Upper lobe of left lung (tissue), 6 donors: ENCODE measurements around the gene PRR29. TPM values are rescaled to one million over a fixed set of nuclear protein-coding genes. Genes with fewer than 3 reads are reported as not detected.

Source experiments
- ATAC-seq, 2 donors: fragments of 200-7000 bp; cut with Tn5 transposase; one replicate each; pipeline ENCODE4 v1.9.1; 2022; ENCODE audit warnings: mild to moderate bottlenecking in 2 of 2, moderate library complexity in 2 of 2; ENCODE audit not compliant: low FRiP score in 2 of 2
- DNase-seq, 2 donors: peaks; one replicate each; pipeline ENCODE4 v3.0.0-alpha.2; 2019 to 2020
- H3K27ac ChIP-seq, 4 donors: fragments of 200-600 bp; sonication (generic); one replicate each; pipeline ENCODE4 v1.5.1; 2016 to 2019
- H3K27me3 ChIP-seq, 4 donors: fragments of 200-600 bp; sonication (generic); one replicate each; pipeline ENCODE4 v1.5.1; 2017 to 2019
- H3K36me3 ChIP-seq, 4 donors: fragments of 200-600 bp; sonication (generic); one replicate each; pipeline ENCODE4 v1.5.1; 2016 to 2019
- H3K4me1 ChIP-seq, 4 donors: fragments of 200-600 bp; sonication (generic); one replicate each; pipeline ENCODE4 v1.5.1; 2018 to 2019
- H3K4me3 ChIP-seq, 4 donors: fragments of 200-600 bp; sonication (generic); one replicate each; pipeline ENCODE4 v1.5.1; 2017 to 2019; ENCODE audit warnings: mild to moderate bottlenecking in 2 of 4, moderate library complexity in 1 of 4
- H3K9me3 ChIP-seq, 4 donors: fragments of 200-600 bp; sonication (generic); one replicate each; pipeline ENCODE4 v1.5.1; 2018 to 2019
- EP300 ChIP-seq, 4 donors: sonication (generic); formaldehyde crosslinking; IDR thresholded peaks; one replicate each; pipeline ENCODE4 v1.5.1; 2017; ENCODE audit warnings: antibody characterized with exemption in 4 of 4, control low read depth in 2 of 4
- POLR2A ChIP-seq, 4 donors: fragments of 450-650 bp; IDR thresholded peaks; one replicate each; pipeline ENCODE4 v1.5.1; 2016 to 2017; ENCODE audit warnings: antibody characterized with exemption in 4 of 4, mild to moderate bottlenecking in 2 of 4
- POLR2AphosphoS5 ChIP-seq, 2 donors: sonication (generic); formaldehyde crosslinking; IDR thresholded peaks; one replicate each; pipeline ENCODE4 v1.5.1; 2017; ENCODE audit warnings: antibody characterized with exemption in 2 of 2
- WGBS, 2 donors: methylation state at CpG; one replicate each; pipeline ENCODE4 v1.1.5; 2017 to 2018; 5-methylcytosine and 5-hydroxymethylcytosine counted together
- total RNA-seq, 6 donors: library from RNA; depleted of rRNA in 4 of 6; stranded (reverse); fragments of >200 nt in 4 of 6; gene quantifications; one replicate each; pipeline versions ENCODE4 v1.1.0 to v1.2.1, GENCODE V29; 2016 to 2021
- TF ChIP-seq, protein P1 (sequence below), 6 experiments: fragments of 450-650 bp in 4 of 6; fragments of 200-600 bp in 2 of 6; sonication (generic) in 2 of 6; IDR thresholded peaks; one replicate each; pipeline ENCODE4 v1.5.1; 2016 to 2019; ENCODE audit warnings: antibody characterized with exemption in 6 of 6
- donor health status: DM: no; HTN: no; CAD: no; lungs with moderate emphysema.
- donor health status: DM: no; HTN: yes; CAD: no; lungs with severe emphysema.

PRR29 gene
- total RNA-seq, 6 donors from 2014 or later, result 0.97 to 30.1 (median 12.1) TPM

DNA sequence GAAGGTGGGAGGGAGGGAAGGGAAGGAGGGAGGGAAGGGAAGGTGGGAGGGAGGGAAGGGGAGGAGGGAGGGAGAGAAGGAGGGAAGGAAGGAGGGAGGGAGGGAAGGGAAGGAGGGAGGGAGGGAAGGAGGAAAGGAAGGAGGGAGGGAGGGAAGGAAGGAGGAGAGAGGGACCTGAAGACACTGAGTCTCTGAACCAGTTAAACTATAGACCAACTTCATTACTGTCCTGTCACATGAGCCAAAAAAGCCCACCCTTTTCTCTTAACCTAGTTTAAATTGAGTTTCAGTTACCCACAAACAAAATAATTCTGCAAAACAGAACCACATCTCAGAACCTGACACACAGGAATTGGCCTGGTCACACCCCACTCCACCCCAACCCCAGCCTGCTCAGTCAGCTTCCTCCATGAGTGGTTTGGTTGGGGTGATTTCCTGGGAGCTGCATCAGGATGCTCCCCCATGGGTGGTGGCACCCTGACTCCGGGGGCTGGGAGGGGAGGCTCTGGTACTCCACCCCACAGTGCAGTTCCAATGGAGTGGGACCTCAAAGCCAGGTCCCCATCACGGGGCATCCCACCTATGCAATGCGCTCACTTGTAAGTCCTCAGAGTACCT lies 4.7 kb upstream of the PRR29 start:
- no peak overlapping the region for H3K4me3 ChIP-seq
- TF ChIP-seq, protein P1, sequence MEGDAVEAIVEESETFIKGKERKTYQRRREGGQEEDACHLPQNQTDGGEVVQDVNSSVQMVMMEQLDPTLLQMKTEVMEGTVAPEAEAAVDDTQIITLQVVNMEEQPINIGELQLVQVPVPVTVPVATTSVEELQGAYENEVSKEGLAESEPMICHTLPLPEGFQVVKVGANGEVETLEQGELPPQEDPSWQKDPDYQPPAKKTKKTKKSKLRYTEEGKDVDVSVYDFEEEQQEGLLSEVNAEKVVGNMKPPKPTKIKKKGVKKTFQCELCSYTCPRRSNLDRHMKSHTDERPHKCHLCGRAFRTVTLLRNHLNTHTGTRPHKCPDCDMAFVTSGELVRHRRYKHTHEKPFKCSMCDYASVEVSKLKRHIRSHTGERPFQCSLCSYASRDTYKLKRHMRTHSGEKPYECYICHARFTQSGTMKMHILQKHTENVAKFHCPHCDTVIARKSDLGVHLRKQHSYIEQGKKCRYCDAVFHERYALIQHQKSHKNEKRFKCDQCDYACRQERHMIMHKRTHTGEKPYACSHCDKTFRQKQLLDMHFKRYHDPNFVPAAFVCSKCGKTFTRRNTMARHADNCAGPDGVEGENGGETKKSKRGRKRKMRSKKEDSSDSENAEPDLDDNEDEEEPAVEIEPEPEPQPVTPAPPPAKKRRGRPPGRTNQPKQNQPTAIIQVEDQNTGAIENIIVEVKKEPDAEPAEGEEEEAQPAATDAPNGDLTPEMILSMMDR (IDR thresholded peaks at IDR 0.05), result no peak
- TF ChIP-seq POLR2A (IDR thresholded peaks at IDR 0.05) (no peak), EP300 (IDR thresholded peaks at IDR 0.05) (no peak), POLR2AphosphoS5 (IDR thresholded peaks at IDR 0.05) (no peak)
- 75 to 100% methylated on average over 1 to 3 of the region's 3 CpGs for WGBS, 2 donors
- no peak overlapping the region for H3K27ac ChIP-seq
- ATAC-seq (no peak), DNase-seq (no peak)
- no peaks in the 10 kb centered on the region for H3K9me3 ChIP-seq
- peaks cover 20 to 25% (median 23%) of the 10 kb centered on the region in 4 donors for H3K4me1 ChIP-seq
- H3K36me3 ChIP-seq, result no peaks in the 10 kb centered on the region
- no peaks in the 10 kb centered on the region for H3K27me3 ChIP-seq

DNA sequence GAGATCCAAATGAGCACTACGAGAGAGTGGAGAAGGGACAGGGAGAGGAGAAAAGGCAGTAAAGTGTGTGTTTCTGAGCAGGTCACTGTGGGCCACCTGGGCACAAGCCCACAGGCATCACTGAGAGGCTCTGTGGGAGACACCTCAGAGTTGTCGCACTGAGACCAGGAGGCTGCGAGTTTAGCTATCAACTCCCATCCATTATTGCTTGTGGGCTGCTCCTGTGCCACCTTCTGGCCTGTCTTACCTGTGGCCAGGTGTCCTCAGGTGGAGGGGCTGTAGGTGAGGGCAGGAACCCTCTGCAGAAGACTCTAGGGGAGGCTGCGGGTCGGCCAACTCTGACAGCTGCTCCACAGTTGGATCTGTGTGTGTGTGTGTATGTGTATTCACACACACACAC lies 2.5 kb upstream of the PRR29 start:
- Histone ChIP-seq H3K36me3 (no peaks in the 10 kb centered on the region), H3K4me1 (peaks cover 20 to 34% (median 21%) of the 10 kb centered on the region in 4 donors), H3K27ac (no peak overlapping the region), H3K27me3 (no peaks in the 10 kb centered on the region), H3K9me3 (no peaks in the 10 kb centered on the region), H3K4me3 (no peak overlapping the region)
- no peak for ATAC-seq
- TF ChIP-seq EP300 (IDR thresholded peaks at IDR 0.05), result no peak
- TF ChIP-seq, protein P1 (IDR thresholded peaks at IDR 0.05), result no peak
- no peak for TF ChIP-seq POLR2AphosphoS5 (IDR thresholded peaks at IDR 0.05)
- no peak for TF ChIP-seq POLR2A (IDR thresholded peaks at IDR 0.05)
- peak in 1 of 2 donors; percentile 18 for DNase-seq
- 90 to 93% methylated on average over 5 of the region's 5 CpGs for WGBS, 2 donors

DNA sequence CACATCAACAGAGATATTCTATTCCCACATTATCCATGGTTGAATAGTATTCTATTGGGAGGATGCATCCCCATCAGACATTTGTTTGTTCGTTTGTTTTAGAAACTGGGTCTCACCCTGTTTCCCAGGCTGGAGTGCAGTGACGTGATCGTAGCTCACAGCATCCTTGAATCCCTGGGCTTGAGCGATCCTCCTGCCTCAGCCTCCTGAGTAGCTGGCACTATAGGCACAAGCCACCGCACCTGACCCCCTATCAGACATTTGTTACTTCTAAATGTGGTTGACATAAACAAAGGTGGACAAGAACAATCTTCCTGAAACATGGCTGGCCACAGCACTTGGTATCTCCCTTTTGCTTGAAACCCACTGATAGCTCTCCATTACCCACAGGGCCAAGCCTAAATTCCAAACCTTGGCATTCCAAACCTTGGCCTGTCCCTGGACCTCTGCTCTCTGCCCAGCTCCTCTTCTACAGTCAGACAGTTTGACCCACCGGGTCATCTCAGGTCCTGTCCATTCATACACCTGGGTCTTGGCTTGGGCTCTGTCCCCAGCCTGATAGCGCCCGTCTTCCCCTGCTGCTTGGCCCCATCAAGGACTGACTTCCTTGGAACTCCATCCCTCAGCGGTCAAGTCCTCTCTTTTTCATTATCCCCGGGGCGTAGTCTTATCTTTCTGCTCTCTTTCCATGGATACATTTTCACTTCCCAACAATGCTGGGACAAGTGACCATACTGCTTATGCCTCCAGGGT lies 1.5 kb upstream of the PRR29 start:
- Histone ChIP-seq H3K27ac (no peak overlapping the region), H3K4me1 (peaks cover 22 to 41% (median 28%) of the 10 kb centered on the region in 4 donors), H3K36me3 (no peaks in the 10 kb centered on the region), H3K4me3 (no peak overlapping the region), H3K27me3 (no peaks in the 10 kb centered on the region), H3K9me3 (no peaks in the 10 kb centered on the region)
- TF ChIP-seq, protein P1 (IDR thresholded peaks at IDR 0.05), result no peak
- TF ChIP-seq POLR2AphosphoS5 (IDR thresholded peaks at IDR 0.05) (no peak), EP300 (IDR thresholded peaks at IDR 0.05) (no peak), POLR2A (IDR thresholded peaks at IDR 0.05) (no peak)
- DNase-seq, result peak in 1 of 2 donors; percentile 16
- 90 to 95% methylated on average over 11 of the region's 11 CpGs for WGBS, 2 donors
- ATAC-seq, result no peak

DNA sequence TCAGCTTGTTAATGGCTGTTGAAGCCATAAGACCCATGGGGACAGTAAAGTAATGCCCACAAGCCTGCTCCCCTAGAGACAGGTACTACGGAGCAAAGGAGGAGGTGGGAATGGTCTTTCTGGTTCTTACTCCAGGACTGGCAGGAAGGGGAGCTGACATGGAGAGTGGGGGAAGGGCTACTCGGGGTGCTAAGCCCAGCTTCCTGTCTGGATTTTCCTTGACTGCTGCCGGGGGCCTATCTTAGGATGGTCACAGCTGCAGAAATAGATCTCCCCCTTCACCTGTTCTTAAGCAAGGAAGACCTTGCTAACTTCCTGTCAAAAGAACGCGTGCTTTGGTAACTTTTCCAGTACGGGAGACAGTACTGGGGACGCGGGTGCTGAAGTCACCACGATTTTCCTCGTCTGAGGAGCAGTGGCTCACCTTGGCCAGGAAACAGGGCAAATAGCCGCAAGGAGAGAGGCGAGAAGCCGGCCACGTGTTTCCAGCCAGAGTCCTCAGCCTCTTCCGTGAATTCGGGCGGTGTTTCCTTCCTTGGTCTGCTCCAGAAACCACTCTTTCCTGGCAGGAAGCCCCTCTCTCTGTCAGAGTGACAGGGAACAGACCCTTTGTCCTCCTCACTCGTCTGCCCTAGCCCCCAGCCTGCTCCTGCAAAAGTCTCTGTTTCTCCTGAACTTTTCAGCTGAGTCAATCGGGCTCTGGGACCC lies 656 bp upstream of the PRR29 start:
- H3K27me3 ChIP-seq, result no peaks in the 10 kb centered on the region
- peaks cover 0 to 5% (median 0%) of the 10 kb centered on the region in 4 donors for H3K36me3 ChIP-seq
- ATAC-seq (no peak), DNase-seq (peak in 1 of 2 donors; percentile 37)
- no peaks in the 10 kb centered on the region for H3K9me3 ChIP-seq
- peaks cover 22 to 50% (median 36%) of the 10 kb centered on the region in 4 donors for H3K4me1 ChIP-seq
- no peak for TF ChIP-seq POLR2A (IDR thresholded peaks at IDR 0.05)
- no peak for TF ChIP-seq EP300 (IDR thresholded peaks at IDR 0.05)
- TF ChIP-seq, protein P1 (IDR thresholded peaks at IDR 0.05), result no peak
- TF ChIP-seq POLR2AphosphoS5 (IDR thresholded peaks at IDR 0.05), result peak in 1 of 2 donors; percentile 4
- H3K4me3 ChIP-seq, result peak overlapping the region in 3 of 4 donors; percentile 60 to 72 (median 68)
- 10 to 34% methylated on average over 10 to 19 of the region's 19 CpGs for WGBS, 2 donors
- H3K27ac ChIP-seq, result peak overlapping the region in 3 of 4 donors; percentile 26 to 52 (median 39)
